ENCODE data around the gene C12orf50. TPM values are rescaled to one million over a fixed set of nuclear protein-coding genes. Genes with fewer than 3 reads are reported as not detected.

Gene C12orf50
- total RNA-seq, 6 experiments from 2014 or later: not detected

DNA sequence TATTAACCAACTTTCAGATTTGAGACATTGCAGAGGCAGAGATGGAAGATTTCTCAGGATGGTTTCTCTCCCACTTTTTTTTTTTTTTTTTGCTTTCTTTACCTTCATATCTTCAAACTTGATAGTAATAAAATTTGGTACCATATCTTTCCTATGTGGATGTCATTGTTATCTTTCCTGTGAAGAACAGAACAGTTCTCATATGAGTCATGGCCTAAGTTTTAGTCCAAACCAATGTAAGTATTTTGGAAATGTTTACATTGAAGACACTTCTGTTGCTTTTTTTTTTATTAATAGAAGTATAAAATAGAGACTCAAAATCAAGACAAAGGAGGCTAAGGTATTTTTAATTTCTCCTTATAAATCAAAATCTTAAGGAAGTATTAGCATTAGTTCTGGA is 95.2 kb downstream of the C12orf50 start:
- H3K27me3 Mint-ChIP-seq (ENCODE audit: insufficient read depth): peaks cover 5% of the 10 kb centered on the region; the same call in 1 of the 2 replicates
- H3K27ac Mint-ChIP-seq: no peak overlapping the region
- TF ChIP-seq, protein P1, sequence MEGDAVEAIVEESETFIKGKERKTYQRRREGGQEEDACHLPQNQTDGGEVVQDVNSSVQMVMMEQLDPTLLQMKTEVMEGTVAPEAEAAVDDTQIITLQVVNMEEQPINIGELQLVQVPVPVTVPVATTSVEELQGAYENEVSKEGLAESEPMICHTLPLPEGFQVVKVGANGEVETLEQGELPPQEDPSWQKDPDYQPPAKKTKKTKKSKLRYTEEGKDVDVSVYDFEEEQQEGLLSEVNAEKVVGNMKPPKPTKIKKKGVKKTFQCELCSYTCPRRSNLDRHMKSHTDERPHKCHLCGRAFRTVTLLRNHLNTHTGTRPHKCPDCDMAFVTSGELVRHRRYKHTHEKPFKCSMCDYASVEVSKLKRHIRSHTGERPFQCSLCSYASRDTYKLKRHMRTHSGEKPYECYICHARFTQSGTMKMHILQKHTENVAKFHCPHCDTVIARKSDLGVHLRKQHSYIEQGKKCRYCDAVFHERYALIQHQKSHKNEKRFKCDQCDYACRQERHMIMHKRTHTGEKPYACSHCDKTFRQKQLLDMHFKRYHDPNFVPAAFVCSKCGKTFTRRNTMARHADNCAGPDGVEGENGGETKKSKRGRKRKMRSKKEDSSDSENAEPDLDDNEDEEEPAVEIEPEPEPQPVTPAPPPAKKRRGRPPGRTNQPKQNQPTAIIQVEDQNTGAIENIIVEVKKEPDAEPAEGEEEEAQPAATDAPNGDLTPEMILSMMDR (IDR thresholded peaks at IDR 0.05): no peak

DNA sequence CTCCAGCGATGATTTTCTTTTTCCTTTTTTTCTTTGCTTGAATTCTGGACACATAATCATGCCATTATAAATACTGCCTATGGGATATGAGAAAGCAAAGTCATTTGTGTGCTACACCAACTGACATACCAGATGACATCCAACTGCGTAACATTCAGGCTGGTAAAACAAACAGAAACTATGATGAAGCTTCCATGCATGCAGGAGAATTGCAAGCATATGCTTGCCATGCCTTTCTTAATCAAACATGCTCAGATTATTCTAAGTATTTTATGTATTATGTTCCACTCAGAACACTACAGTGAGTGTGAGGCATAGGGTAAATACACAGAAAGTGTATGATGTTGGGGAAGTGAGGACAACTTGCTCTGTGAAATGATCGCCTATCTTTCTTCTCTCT is 97.4 kb downstream of the C12orf50 start:
- H3K9me3 Mint-ChIP-seq: peaks cover 9% of the 10 kb centered on the region
- H3K27ac Mint-ChIP-seq: no peak overlapping the region
- peaks cover 3% of the 10 kb centered on the region; the same call in 1 of the 2 replicates for H3K27me3 Mint-ChIP-seq (ENCODE audit: insufficient read depth)
- TF ChIP-seq, protein P1 (IDR thresholded peaks at IDR 0.05): no peak
- no peaks in the 10 kb centered on the region for H3K36me3 Mint-ChIP-seq (ENCODE audit: low read depth)
- H3K4me1 Mint-ChIP-seq (ENCODE audit: low read depth): no peaks in the 10 kb centered on the region
- H3K4me3 Mint-ChIP-seq: no peak overlapping the region
- peak; percentile 15 for DNase-seq

More for the DNA sequence above, 95.2 kb downstream of the C12orf50 start:
- Mint-ChIP-seq H3K9me3 (peaks cover 9% of the 10 kb centered on the region), H3K4me1 (ENCODE audit: low read depth) (no peaks in the 10 kb centered on the region), H3K4me3 (no peak overlapping the region), H3K36me3 (ENCODE audit: low read depth) (no peaks in the 10 kb centered on the region)
- no peak for DNase-seq

DNA sequence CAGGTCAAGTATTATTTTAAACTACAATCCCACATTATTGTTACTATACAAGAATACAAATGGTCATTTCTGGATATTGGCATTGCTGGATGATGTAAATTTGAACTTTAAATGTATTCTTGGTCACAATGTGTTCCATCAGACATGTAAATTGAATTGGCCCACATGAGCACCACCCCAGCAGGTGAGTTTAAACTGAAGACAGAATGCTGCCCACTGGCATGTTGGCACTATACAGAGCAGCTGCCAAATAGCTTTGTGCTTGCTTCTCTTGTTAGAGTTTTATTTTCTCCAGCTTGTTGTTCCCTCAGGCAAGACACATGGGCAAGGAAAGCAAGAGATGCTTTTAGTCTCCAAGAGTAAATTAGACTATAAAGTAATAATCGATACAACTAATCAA is 98.6 kb downstream of the C12orf50 start:
- TF ChIP-seq, protein P1 (IDR thresholded peaks at IDR 0.05): no peak
- H3K9me3 Mint-ChIP-seq: peaks cover 3% of the 10 kb centered on the region; the same call in 1 of the 2 replicates
- H3K4me1 Mint-ChIP-seq (ENCODE audit: low read depth): no peaks in the 10 kb centered on the region
- no peaks in the 10 kb centered on the region for H3K36me3 Mint-ChIP-seq (ENCODE audit: low read depth)
- H3K27me3 Mint-ChIP-seq (ENCODE audit: insufficient read depth): peaks cover 3% of the 10 kb centered on the region; the same call in 1 of the 2 replicates
- H3K27ac Mint-ChIP-seq: no peak overlapping the region
- DNase-seq: no peak
- no peak overlapping the region for H3K4me3 Mint-ChIP-seq

Other genes starting within 250 kb of the C12orf50 start
- 10 to 100 TPM; 10.2 to 13.4 (median 11.7) TPM for gene CEP290, start 112.7 kb upstream of the C12orf50 start, total RNA-seq (2021; fragmentation: NEBNext Ultra II Directional; extraction: Animal tissue kit (Norgen Biotek cat#: 25700))
- gene TMTC3, start 112.9 kb upstream of the C12orf50 start, total RNA-seq (2021; fragmentation: NEBNext Ultra II Directional; extraction: Animal tissue kit (Norgen Biotek cat#: 25700)): 10 to 100 TPM; 41.3 to 48.9 (median 46.3) TPM